ENCODE results near the gene ILKAP.
A peak's percentile ranks its signal among the peaks of the same experiment; 100 is the strongest.

Gene ILKAP

DNA sequence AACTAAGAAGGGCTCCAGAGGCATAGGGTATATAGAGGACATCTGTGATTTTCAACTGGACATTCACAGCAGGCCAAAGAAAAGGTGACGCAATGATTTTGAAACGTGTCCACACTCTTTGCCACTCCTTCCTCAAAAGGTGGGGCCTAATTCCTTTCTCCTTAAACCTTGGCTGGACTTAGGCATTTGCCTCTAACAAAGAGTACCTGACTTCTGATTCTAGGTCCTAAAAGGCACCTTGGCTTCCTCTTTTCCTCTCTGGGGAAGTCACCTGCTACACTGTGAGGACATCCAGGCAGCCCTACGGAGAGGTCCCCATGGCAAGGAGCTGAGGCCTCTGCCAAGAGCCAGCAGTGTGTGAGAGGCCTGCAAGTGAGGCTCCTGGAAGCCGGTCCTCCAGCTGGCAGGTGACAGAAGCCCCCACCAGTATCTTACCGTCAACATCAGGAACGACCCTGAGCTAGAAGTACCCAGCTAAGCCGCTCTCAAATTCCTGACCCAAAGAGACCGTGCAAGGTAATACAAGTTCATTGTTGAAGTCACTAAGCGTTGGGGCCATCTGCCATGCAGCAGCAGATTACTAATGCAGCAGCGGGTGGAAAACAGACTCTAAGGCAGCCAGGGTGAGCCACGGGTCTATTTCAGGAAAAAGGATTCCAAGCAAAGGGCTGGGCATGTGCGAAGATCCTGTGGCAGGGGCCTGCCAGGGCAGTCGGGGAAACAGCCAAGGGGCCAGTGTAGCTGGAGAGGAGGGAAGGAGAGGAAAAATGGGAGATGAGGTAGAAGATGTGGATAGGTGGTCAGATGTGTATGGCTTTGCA lies 43.7 kb upstream of the ILKAP start:
- DNase-seq (ENCODE audit: low read depth): peak; percentile 23

DNA sequence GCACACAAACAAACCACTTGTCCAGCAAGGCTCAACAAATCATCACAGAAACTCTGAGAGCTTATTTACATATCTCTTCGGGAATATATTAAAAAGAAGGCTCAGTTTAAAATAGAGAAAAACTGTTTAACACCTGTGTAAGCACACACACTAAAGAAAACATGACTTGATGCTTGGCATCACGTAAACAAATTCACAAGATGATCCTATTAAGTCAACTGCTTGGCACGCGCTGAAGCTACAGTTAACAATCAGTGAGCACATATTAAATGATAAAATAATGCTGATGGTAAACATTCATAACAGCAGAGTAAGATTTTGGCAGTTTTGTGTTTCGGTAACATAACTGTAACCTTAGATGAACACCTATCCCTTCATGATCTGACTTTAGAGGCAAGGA lies 40.7 kb upstream of the ILKAP start:
- TF ChIP-seq, protein P1, sequence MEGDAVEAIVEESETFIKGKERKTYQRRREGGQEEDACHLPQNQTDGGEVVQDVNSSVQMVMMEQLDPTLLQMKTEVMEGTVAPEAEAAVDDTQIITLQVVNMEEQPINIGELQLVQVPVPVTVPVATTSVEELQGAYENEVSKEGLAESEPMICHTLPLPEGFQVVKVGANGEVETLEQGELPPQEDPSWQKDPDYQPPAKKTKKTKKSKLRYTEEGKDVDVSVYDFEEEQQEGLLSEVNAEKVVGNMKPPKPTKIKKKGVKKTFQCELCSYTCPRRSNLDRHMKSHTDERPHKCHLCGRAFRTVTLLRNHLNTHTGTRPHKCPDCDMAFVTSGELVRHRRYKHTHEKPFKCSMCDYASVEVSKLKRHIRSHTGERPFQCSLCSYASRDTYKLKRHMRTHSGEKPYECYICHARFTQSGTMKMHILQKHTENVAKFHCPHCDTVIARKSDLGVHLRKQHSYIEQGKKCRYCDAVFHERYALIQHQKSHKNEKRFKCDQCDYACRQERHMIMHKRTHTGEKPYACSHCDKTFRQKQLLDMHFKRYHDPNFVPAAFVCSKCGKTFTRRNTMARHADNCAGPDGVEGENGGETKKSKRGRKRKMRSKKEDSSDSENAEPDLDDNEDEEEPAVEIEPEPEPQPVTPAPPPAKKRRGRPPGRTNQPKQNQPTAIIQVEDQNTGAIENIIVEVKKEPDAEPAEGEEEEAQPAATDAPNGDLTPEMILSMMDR (IDR thresholded peaks at IDR 0.05; ENCODE audit: low read length, missing control alignments): no peak
- no peak for DNase-seq (ENCODE audit: low read depth)
- no peak overlapping the region for H3K4me3 ChIP-seq (replicated peaks; ENCODE audit: low read depth, low read length)

More for the DNA sequence above, 43.7 kb upstream of the ILKAP start:
- H3K4me3 ChIP-seq (replicated peaks; ENCODE audit: low read depth, low read length): no peak overlapping the region
- TF ChIP-seq, protein P1 (IDR thresholded peaks at IDR 0.05; ENCODE audit: low read length, missing control alignments): no peak

DNA sequence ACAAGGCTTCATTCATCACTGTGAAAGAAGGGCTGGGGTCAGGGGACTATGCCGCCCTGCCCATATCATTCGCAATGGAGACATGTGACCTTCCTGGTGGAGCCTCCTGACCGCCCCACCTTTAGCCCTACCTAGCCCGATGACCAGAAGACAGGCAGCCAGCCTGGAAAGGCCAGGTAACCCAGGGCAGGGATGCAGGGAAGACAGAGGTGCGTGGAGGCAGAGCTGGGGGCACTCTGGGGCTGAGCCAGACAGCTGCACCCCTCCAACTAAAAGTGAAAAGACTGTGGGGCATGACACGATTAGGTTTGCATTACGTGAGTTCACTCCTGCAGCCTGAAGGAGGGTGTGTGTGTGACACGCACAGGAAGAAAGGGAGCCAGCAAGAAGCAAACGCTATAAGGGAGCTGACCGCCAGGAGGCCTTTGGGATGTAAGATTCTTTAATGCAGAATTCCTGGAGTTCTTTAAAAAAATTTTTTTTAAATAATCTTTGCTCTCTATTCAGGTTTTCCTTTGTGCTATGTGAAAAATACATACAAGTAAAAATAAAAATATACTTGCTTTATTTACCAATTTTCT lies 40.1 kb upstream of the ILKAP start:
- TF ChIP-seq, protein P1 (IDR thresholded peaks at IDR 0.05; ENCODE audit: low read length, missing control alignments): no peak
- H3K4me3 ChIP-seq (replicated peaks; ENCODE audit: low read depth, low read length): no peak overlapping the region
- DNase-seq (ENCODE audit: low read depth): no peak

DNA sequence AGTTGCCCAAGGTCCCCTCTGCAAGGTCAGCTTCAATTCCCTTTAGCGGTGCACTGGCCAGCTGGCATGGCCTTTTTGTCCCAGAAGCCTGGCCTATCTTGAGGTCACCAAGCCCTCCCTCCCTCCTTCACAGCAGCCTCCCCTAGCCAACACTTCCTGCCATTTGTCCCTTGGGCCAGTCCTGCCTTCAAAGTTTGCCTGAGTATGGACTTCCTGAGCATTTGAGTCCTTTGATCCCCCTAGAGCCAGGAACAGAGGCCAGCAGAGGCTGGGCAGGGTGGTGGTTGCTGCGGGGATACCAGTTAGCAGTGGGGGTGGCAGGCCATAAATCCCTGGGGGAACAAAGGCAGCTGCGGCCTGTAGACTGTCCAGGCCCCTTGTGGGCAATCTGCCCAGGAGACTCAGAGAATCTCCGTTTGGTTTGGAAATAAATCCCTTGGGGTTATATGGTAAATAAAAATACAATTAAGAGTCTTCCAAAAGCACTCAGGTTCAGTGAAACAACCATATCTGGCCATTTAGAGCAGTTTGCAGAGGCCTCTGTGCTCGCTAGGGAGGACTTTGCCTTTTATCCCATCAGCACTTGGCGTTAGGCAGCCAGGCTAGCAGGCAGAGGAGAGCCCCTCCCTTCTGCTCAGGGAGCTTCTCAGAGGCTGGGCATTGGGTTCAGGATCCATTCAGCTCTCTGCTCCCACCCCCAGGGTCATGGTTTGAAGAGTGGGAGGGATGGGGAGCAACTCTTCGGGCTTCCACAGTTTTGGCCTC lies 39.4 kb upstream of the ILKAP start:
- TF ChIP-seq, protein P1 (IDR thresholded peaks at IDR 0.05; ENCODE audit: low read length, missing control alignments): no peak
- no peak overlapping the region for H3K4me3 ChIP-seq (replicated peaks; ENCODE audit: low read depth, low read length)
- DNase-seq (ENCODE audit: low read depth): peak; percentile 33

DNA sequence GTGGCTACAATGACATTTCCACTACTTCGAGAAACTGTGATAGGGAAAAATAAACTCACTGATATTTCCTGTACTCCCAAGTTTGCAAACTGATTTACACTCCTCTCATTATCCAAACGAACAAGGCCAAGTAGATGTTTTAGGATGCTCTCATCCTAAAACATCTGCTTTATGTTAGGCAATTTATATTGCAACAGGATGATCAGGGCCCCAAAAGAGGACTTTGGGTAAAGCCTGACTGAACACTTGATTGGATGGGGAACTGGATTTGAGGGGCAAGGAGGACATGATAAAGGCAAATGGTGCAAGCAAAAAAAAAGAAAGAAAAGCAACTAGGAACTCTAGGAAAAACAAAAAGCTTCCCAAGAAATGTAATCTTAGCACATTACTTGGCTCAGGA lies 38.5 kb upstream of the ILKAP start:
- DNase-seq (ENCODE audit: low read depth): no peak
- TF ChIP-seq, protein P1 (IDR thresholded peaks at IDR 0.05; ENCODE audit: low read length, missing control alignments): no peak

DNA sequence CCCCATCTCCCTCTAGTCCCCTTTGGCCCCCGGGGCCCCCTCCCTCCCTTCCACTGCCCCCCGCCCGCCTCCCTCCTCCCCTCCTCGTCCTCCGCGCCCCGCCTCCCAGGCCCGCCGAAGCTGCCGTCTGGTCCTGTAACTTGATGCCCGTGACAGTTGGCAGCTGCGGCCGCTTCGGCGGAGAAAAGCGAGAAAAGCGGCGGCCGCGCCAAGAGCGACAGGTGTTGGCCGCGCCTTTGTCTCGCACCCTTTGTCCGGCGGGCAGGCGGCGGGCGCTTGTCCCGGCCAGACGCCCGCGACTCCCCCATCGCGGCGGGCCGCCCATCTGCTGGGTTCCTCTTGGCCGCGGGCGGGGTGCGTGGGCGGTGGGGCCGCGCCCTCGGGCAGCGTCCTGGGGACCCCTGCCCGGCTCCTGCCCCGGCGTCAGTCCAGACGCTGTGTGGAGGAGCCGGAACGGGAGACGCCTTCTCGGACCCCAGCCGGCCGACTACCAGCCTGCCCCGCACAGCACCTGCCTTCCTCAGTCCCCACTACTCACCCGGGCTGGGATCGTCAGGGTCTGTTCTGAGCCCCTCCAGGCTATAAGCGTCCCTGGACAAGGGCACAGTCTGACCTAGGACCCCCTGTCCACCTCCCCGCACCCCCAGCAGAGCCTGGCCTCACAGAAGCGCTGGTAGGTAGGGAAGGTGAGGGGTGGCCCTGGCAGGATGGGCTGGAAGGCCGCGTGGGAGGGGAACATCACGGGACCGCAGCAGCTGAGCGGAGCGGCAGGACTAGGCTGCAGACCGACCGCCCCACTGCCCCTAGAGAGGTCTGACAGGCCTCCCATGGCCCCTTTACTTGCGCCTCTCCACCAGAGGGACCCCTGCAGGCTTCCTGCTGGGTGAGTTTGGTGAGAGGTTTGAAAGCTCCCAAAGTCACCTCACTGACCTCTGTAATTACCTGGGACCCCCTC lies 37.5 kb upstream of the ILKAP start:
- DNase-seq (ENCODE audit: low read depth): no peak
- H3K4me3 ChIP-seq (replicated peaks; ENCODE audit: low read depth, low read length): no peak overlapping the region
- TF ChIP-seq, protein P1 (IDR thresholded peaks at IDR 0.05; ENCODE audit: low read length, missing control alignments): no peak

More for the DNA sequence above, 38.5 kb upstream of the ILKAP start:
- no peak overlapping the region for H3K4me3 ChIP-seq (replicated peaks; ENCODE audit: low read depth, low read length)
